Caco-2 (cell line): ENCODE data around the gene CCR1. TPM values are rescaled to one million over a fixed set of nuclear protein-coding genes. Genes with fewer than 3 reads are reported as not detected.

ENCODE experiments used
- BruUV-seq: library from RNA; stranded (reverse); fragments of 400-500 nt; replicated peaks from 2 replicates; lab custom pipeline; 2021; lab: Mats Ljungman, UMichigan
- CTCF ChIA-PET: fragments of 300-600 bp; sonication (Branson Sonifier 250); formaldehyde crosslinking; loops from one replicate; lab custom pipeline; 2022; ENCODE audit warnings: antibody characterized with exemption; lab: Charles Lee
- POLR2A ChIA-PET: fragments of 300-600 bp; sonication (Branson Sonifier 250); formaldehyde crosslinking; loops from one replicate; lab custom pipeline; 2022; ENCODE audit warnings: antibody characterized with exemption; lab: Charles Lee
- DNase-seq, 2 experiments: peaks; one replicate each; pipeline versions ENCODE4 v3.0.0 to v3.0.0-alpha.2; 2020 to 2022
- H3K27me3 ChIP-seq: replicated peaks from 2 replicates; pipeline ENCODE4 v1.6.0; 2011; ENCODE audit warnings: low read length; ENCODE audit not compliant: control insufficient read depth, insufficient read depth
- H3K36me3 ChIP-seq: 2 replicates; pipeline ENCODE4 v1.5.1; 2011; ENCODE audit warnings: low read length; ENCODE audit not compliant: control insufficient read depth, insufficient read depth
- H3K4me1 ChIP-seq: fragments of 250-450 bp; sonication (Bioruptor Pico); 2 replicates; pipeline ENCODE4 v1.5.1; 2020; ENCODE audit warnings: mild to moderate bottlenecking
- H3K4me3 ChIP-seq: 2 replicates; pipeline ENCODE4 v1.5.1; 2011; ENCODE audit warnings: low read depth, mild to moderate bottlenecking, control low read depth, low read length
- H3K9me3 ChIP-seq: fragments of 250-450 bp; sonication (Bioruptor Pico); 2 replicates; pipeline ENCODE4 v1.5.1; 2020; ENCODE audit warnings: mild to moderate bottlenecking, moderate library complexity
- H3K27ac Mint-ChIP-seq: one replicate; pipeline ENCODE4 v1.8.0; 2022; ENCODE audit warnings: mixed read lengths; ENCODE audit not compliant: unreplicated experiment
- H3K27me3 Mint-ChIP-seq: one replicate; pipeline ENCODE4 v1.8.0; 2022; ENCODE audit warnings: mixed read lengths; ENCODE audit not compliant: insufficient read depth, unreplicated experiment
- H3K36me3 Mint-ChIP-seq: one replicate; pipeline ENCODE4 v1.8.0; 2022; ENCODE audit warnings: mild to moderate bottlenecking, mixed read lengths; ENCODE audit not compliant: insufficient read depth, unreplicated experiment
- H3K4me1 Mint-ChIP-seq: one replicate; pipeline ENCODE4 v1.8.0; 2022; ENCODE audit warnings: low read depth, mixed read lengths; ENCODE audit not compliant: unreplicated experiment
- H3K4me3 Mint-ChIP-seq: one replicate; pipeline ENCODE4 v1.8.0; 2022; ENCODE audit warnings: mild to moderate bottlenecking, moderate library complexity, mixed read lengths; ENCODE audit not compliant: unreplicated experiment
- H3K9me3 Mint-ChIP-seq: one replicate; pipeline ENCODE4 v1.8.0; 2022; ENCODE audit warnings: mixed read lengths; ENCODE audit not compliant: unreplicated experiment
- CTCF ChIP-seq, 2 experiments: fragments of 200-600 bp in 1 of 2; IDR thresholded peaks; 1 replicate in 1 of 2; 2 replicates in 1 of 2; pipeline versions ENCODE4 v1.5.1 to v1.8.0; 2011 to 2022; ENCODE audit warnings: antibody characterized with exemption in 1 of 2, control low read depth in 1 of 2, inconsistent platforms in 1 of 2, low read depth in 1 of 2, low read length in 1 of 2, mild to moderate bottlenecking in 1 of 2, moderate library complexity in 1 of 2; ENCODE audit not compliant: insufficient read depth in 1 of 2, severe bottlenecking in 1 of 2, unreplicated experiment in 1 of 2
- intact Hi-C: fragments of 100-400 bp; cut with micrococcal nuclease; formaldehyde crosslinking; loops from one replicate; pipeline ENCODE4 v1.10.0; 2022; ENCODE audit not compliant: unreplicated experiment
- total RNA-seq: library from RNA; stranded (reverse); gene quantifications from 2 replicates; pipeline ENCODE4 v1.2.3, GENCODE V29; 2022

CCR1 gene
- total RNA-seq, 1 experiment from 2014 or later, result 2.9 TPM

GRCh38 chr3:46206282-46207015 lies 1.7 kb downstream of the CCR1 start:
- no peak overlapping the region for H3K4me3 ChIP-seq
- ChIA-PET CTCF (no interaction called here), POLR2A (no interaction called here)
- no TSS peak for BruUV-seq
- H3K9me3 ChIP-seq, result no peaks in the 10 kb centered on the region
- no peaks in the 10 kb centered on the region for H3K36me3 Mint-ChIP-seq
- no peaks in the 10 kb centered on the region for H3K9me3 Mint-ChIP-seq
- peaks cover 18% of the 10 kb centered on the region for H3K4me1 ChIP-seq
- no peaks in the 10 kb centered on the region for H3K27me3 ChIP-seq
- TF ChIP-seq CTCF (IDR thresholded peaks at IDR 0.05; ENCODE audit: insufficient read depth in 1 of 2, low read depth in 1 of 2, low read length in 1 of 2, severe bottlenecking in 1 of 2, unreplicated experiment in 1 of 2), result no peak
- H3K36me3 ChIP-seq, result no peaks in the 10 kb centered on the region
- intact Hi-C loops, result no loop called here
- no peaks in the 10 kb centered on the region for H3K27me3 Mint-ChIP-seq
- peaks cover 9% of the 10 kb centered on the region for H3K4me1 Mint-ChIP-seq
- H3K27ac Mint-ChIP-seq, result no peak overlapping the region
- no peak for DNase-seq
- H3K4me3 Mint-ChIP-seq, result no peak overlapping the region

- H3K9me3 Mint-ChIP-seq, result no peaks in the 10 kb centered on the region
- no TSS peak for BruUV-seq
- ChIA-PET POLR2A (no interaction called here), CTCF (no interaction called here)
- no peaks in the 10 kb centered on the region for H3K36me3 Mint-ChIP-seq
- intact Hi-C loops, result no loop called here
- DNase-seq, result no peak
- H3K27me3 Mint-ChIP-seq, result no peaks in the 10 kb centered on the region
- H3K9me3 ChIP-seq, result no peaks in the 10 kb centered on the region
- no peaks in the 10 kb centered on the region for H3K27me3 ChIP-seq
- H3K27ac Mint-ChIP-seq, result no peak overlapping the region
- no peaks in the 10 kb centered on the region for H3K36me3 ChIP-seq
- no peak overlapping the region for H3K4me3 Mint-ChIP-seq
- H3K4me3 ChIP-seq, result no peak overlapping the region
- H3K4me1 ChIP-seq, result peaks cover 18% of the 10 kb centered on the region
- peaks cover 9% of the 10 kb centered on the region for H3K4me1 Mint-ChIP-seq
- TF ChIP-seq CTCF (IDR thresholded peaks at IDR 0.05; ENCODE audit: insufficient read depth in 1 of 2, low read depth in 1 of 2, low read length in 1 of 2, severe bottlenecking in 1 of 2, unreplicated experiment in 1 of 2), result no peak
Measured at GRCh38 chr3:46205286-46205960, 2.7 kb downstream of the CCR1 start.

GRCh38 chr3:46203681-46204080 lies 4.4 kb downstream of the CCR1 start:
- BruUV-seq, result no TSS peak
- Histone ChIP-seq H3K4me3 (no peak overlapping the region), H3K4me1 (peaks cover 10% of the 10 kb centered on the region), H3K27me3 (no peaks in the 10 kb centered on the region), H3K36me3 (no peaks in the 10 kb centered on the region), H3K9me3 (no peaks in the 10 kb centered on the region)
- Mint-ChIP-seq H3K36me3 (no peaks in the 10 kb centered on the region), H3K27me3 (no peaks in the 10 kb centered on the region), H3K9me3 (no peaks in the 10 kb centered on the region), H3K4me1 (peaks cover 8% of the 10 kb centered on the region), H3K4me3 (no peak overlapping the region), H3K27ac (no peak overlapping the region)
- DNase-seq, result no peak
- ChIA-PET POLR2A (no interaction called here), CTCF (no interaction called here)
- intact Hi-C loops, result no loop called here
- no peak for TF ChIP-seq CTCF (IDR thresholded peaks at IDR 0.05; ENCODE audit: insufficient read depth in 1 of 2, low read depth in 1 of 2, low read length in 1 of 2, severe bottlenecking in 1 of 2, unreplicated experiment in 1 of 2)
